B cell (primary cell): Measurements from ENCODE around the gene SLC49A3. TPM values are rescaled to one million over a fixed set of nuclear protein-coding genes. Genes with fewer than 3 reads are reported as not detected.

Experiments
- ATAC-seq: fragments of 200-7000 bp; cut with Tn5 transposase; one replicate; pipeline ENCODE4 v1.10.0; 2021; ENCODE audit warnings: low read depth, mild to moderate bottlenecking, moderate number of reproducible peaks, moderate library complexity
- CTCF ChIA-PET: fragments of 350-600 bp; sonication (Branson Sonifier 250); formaldehyde crosslinking; loops from one replicate; lab custom pipeline; 2021; ENCODE audit warnings: antibody characterized with exemption, inconsistent platforms; lab: Charles Lee
- POLR2A ChIA-PET: fragments of 350-600 bp; sonication (Branson Sonifier 250); formaldehyde crosslinking; loops from one replicate; lab custom pipeline; 2021; ENCODE audit warnings: antibody characterized with exemption; lab: Charles Lee
- DNase-seq: peaks from one replicate; pipeline ENCODE4 v3.0.0; 2013
- H2AFZ ChIP-seq: 2 replicates; pipeline ENCODE4 v1.6.1; 2012; ENCODE audit warnings: mild to moderate bottlenecking, low read depth, low read length; ENCODE audit not compliant: insufficient read depth, poor library complexity, severe bottlenecking
- H3K27ac ChIP-seq, 2 donors: 1 replicate in 1 of 2; 2 replicates in 1 of 2; pipeline ENCODE4 v1.5.1; 2012 to 2013; ENCODE audit warnings: low read length in 2 of 2, mild to moderate bottlenecking in 2 of 2, moderate library complexity in 1 of 2
- H3K27me3 ChIP-seq, 4 experiments: fragments of 200-600 bp in 1 of 4; sonication (generic) in 1 of 4; replicated peaks in 1 of 4; 1 replicate in 2 of 4; 2 replicates in 2 of 4; pipeline versions ENCODE4 v1.6.1 to v1.7.0; 2013 to 2016; ENCODE audit warnings: low read length in 3 of 4, mild to moderate bottlenecking in 2 of 4, mixed read lengths in 1 of 4, moderate library complexity in 1 of 4; ENCODE audit not compliant: insufficient read depth in 4 of 4, control insufficient read depth in 3 of 4; ENCODE audit errors: control extremely low read depth in 1 of 4
- H3K36me3 ChIP-seq, 2 experiments: replicated peaks in 1 of 2; 1 replicate in 1 of 2; 2 replicates in 1 of 2; pipeline versions ENCODE4 v1.6.1 to v1.7.1; 2013; ENCODE audit warnings: low read length in 1 of 2; ENCODE audit not compliant: insufficient read depth in 2 of 2, control insufficient read depth in 1 of 2; ENCODE audit errors: control extremely low read depth in 1 of 2, extremely low read depth in 1 of 2
- H3K4me1 ChIP-seq, 2 donors: fragments of 200-600 bp in 1 of 2; sonication (generic) in 1 of 2; 1 replicate in 1 of 2; 2 replicates in 1 of 2; pipeline versions ENCODE4 v1.5.1 to v1.6.1; 2013 to 2017; ENCODE audit warnings: low read length in 2 of 2; ENCODE audit not compliant: control insufficient read depth in 2 of 2, insufficient read depth in 2 of 2
- H3K4me2 ChIP-seq: replicated peaks from 2 replicates; pipeline ENCODE3; 2012; ENCODE audit warnings: mild to moderate bottlenecking, low read depth, low read length; ENCODE audit not compliant: poor library complexity, severe bottlenecking
- H3K4me3 ChIP-seq, 5 experiments: fragments of 200-600 bp in 1 of 5; sonication (generic) in 1 of 5; 1 replicate in 3 of 5; 2 replicates in 2 of 5; pipeline versions ENCODE4 v1.5.1 to v1.7.0; 2011 to 2016; ENCODE audit warnings: low read length in 4 of 5, mild to moderate bottlenecking in 4 of 5, low read depth in 2 of 5, control low read depth in 1 of 5, moderate library complexity in 1 of 5; ENCODE audit not compliant: insufficient read depth in 1 of 5; ENCODE audit errors: control extremely low read depth in 1 of 5, extremely low read depth in 1 of 5
- H3K79me2 ChIP-seq: fragments of 200-600 bp; sonication (generic); one replicate; pipeline ENCODE4 v1.6.0; 2016; ENCODE audit warnings: low read length; ENCODE audit not compliant: control insufficient read depth, insufficient read depth
- H3K9ac ChIP-seq: fragments of 200-600 bp; sonication (generic); 2 replicates; pipeline ENCODE4 v1.6.1; 2017; ENCODE audit warnings: mild to moderate bottlenecking, low read length, moderate library complexity
- H3K9me3 ChIP-seq, 3 donors: one replicate each; pipeline versions ENCODE4 v1.6.1 to v1.7.1; 2013; ENCODE audit warnings: low read length in 2 of 3; ENCODE audit not compliant: control insufficient read depth in 2 of 3, insufficient read depth in 1 of 3; ENCODE audit errors: control extremely low read depth in 1 of 3
- H4K20me1 ChIP-seq: 2 replicates; pipeline ENCODE4 v1.6.0; 2012; ENCODE audit warnings: mild to moderate bottlenecking, low read length; ENCODE audit not compliant: insufficient read depth, control insufficient read depth, poor library complexity, severe bottlenecking
- H3K27ac Mint-ChIP-seq: one replicate; pipeline ENCODE4 v1.8.0; 2021; ENCODE audit warnings: mixed read lengths
- H3K27me3 Mint-ChIP-seq: one replicate; pipeline ENCODE4 v1.8.0; 2021; ENCODE audit warnings: mixed read lengths
- H3K4me1 Mint-ChIP-seq: one replicate; pipeline ENCODE4 v1.8.0; 2021; ENCODE audit warnings: mixed read lengths
- H3K4me3 Mint-ChIP-seq: one replicate; pipeline ENCODE4 v1.8.0; 2021; ENCODE audit warnings: mixed read lengths
- H3K9me3 Mint-ChIP-seq: one replicate; pipeline ENCODE4 v1.8.0; 2022; ENCODE audit warnings: mixed read lengths; ENCODE audit not compliant: insufficient read depth
- EZH2 ChIP-seq: IDR thresholded peaks from 2 replicates; pipeline ENCODE4 v1.6.1; 2012; ENCODE audit warnings: borderline replicate concordance, low read depth, mild to moderate bottlenecking, moderate library complexity, low read length; ENCODE audit not compliant: insufficient read depth, poor library complexity, severe bottlenecking
- WGBS: methylation state at CpG from one replicate; pipeline ENCODE4 v1.1.5; 2013; ENCODE audit warnings: missing lambda C conversion rate; ENCODE audit not compliant: insufficient coverage; 5-methylcytosine and 5-hydroxymethylcytosine counted together
- intact Hi-C: fragments of 100-400 bp; cut with micrococcal nuclease; formaldehyde crosslinking; loops from one replicate; pipeline ENCODE4 v1.10.0; 2022
- polyA plus RNA-seq: library from polyadenylated mRNA; depleted of rRNA; stranded (reverse); fragments of >200 nt; gene quantifications from 2 replicates; pipeline ENCODE4 v1.2.3, GENCODE V29; 2012
- total RNA-seq, 2 donors: library from RNA; stranded (reverse); fragments of 120-200 nt in 1 of 2; gene quantifications; 1 replicate in 1 of 2; 2 replicates in 1 of 2; pipeline versions ENCODE4 v1.2.3 to v1.2.4, GENCODE V29; 2013 to 2022
- TF ChIP-seq, protein P1 (sequence below): fragments of 200-600 bp; IDR thresholded peaks from one replicate; pipeline ENCODE4 v1.8.0; 2022; ENCODE audit warnings: antibody characterized with exemption, mild to moderate bottlenecking

SLC49A3 gene
- total and polyA plus RNA-seq, 2 donors (not counting 1 experiment from before 2014, with no cell fraction given), result 2.0 to 4.3 TPM

DNA sequence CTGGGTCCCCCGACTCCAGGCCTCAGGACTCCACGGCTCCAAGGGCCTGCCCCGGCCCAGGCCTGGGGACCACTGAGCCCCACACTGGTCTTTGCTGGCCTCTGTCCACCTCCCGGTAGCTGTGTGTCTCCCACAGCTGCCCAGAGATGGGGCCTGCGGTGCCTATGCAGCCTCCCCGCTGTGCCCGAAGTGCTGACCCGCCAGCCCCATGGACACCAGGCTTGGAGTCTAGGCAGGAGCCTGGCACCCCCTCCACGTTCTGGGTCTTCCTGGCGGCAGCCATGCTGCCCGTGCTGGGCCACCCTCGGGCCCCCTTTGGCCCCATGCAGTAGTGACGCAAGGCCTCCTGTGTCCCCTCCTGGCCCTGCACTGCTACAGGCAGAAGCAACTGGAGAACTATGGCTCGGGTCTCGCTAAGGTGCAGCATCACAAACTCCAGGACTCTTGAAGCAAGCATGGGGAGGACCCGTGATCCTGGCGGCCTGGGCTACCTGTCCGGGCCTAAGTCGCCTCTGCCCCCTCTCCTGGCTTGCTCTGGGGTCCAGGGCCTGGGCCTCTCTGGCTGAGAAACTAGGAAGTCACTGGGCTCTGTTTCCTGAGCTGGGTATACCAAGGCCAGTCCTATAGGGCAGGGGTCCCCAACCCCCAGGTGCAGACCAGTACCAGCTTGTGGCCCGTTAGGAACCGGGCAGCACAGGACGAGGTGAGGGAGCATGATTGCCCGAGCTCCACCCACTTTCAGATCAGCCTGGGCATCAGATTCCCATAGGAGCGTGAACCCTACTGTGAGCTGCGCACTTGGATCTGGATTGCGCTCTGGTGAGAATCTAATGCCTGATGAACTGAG is 13.7 kb downstream of the SLC49A3 start:
- intact Hi-C loops, result loop anchor here (2.0 to 10.0 kb wide), 2 partner anchors 108 to 610 kb away; partner anchors contain the start of gene MAEA
- H3K4me1 Mint-ChIP-seq, result peaks cover 33% of the 10 kb centered on the region
- Histone ChIP-seq H3K9ac (peak overlapping the region; percentile 98), H3K4me1 (peaks cover 29 to 40% of the 10 kb centered on the region in 2 donors), H2AFZ (peak overlapping the region; percentile 77), H3K9me3 (no peaks in the 10 kb centered on the region), H3K4me3 (peak overlapping the region; percentile 44 to 99 (median 92)), H3K27ac (peak overlapping the region; percentile 92 to 97), H3K4me2 (peak overlapping the region; percentile 99), H3K79me2 (peaks cover 22% of the 10 kb centered on the region), H3K27me3 (peaks cover 0 to 2% (median 0%) of the 10 kb centered on the region in 4 experiments), H3K36me3 (peaks cover 0 to 17% of the 10 kb centered on the region in 2 experiments), H4K20me1 (peaks cover 4% of the 10 kb centered on the region)
- CTCF ChIA-PET, result interaction anchor here (1.1 to 1.7 kb wide), 3 partner anchors 9 to 311 kb away, joined by 4 to 6 read pairs (median 6); partner anchors contain the start of gene IDUA
- peak overlapping the region; percentile 93 for H3K4me3 Mint-ChIP-seq
- no peaks in the 10 kb centered on the region for H3K27me3 Mint-ChIP-seq
- no peaks in the 10 kb centered on the region for H3K9me3 Mint-ChIP-seq
- DNase-seq (no peak), ATAC-seq (no peak)
- H3K27ac Mint-ChIP-seq, result peak overlapping the region; percentile 92
- POLR2A ChIA-PET, result interaction anchor here (0.6 to 1.4 kb wide), 2 partner anchors 176 to 381 kb away, joined by 3 to 4 read pairs; no protein-coding TSS in a partner anchor
- TF ChIP-seq, protein P1, sequence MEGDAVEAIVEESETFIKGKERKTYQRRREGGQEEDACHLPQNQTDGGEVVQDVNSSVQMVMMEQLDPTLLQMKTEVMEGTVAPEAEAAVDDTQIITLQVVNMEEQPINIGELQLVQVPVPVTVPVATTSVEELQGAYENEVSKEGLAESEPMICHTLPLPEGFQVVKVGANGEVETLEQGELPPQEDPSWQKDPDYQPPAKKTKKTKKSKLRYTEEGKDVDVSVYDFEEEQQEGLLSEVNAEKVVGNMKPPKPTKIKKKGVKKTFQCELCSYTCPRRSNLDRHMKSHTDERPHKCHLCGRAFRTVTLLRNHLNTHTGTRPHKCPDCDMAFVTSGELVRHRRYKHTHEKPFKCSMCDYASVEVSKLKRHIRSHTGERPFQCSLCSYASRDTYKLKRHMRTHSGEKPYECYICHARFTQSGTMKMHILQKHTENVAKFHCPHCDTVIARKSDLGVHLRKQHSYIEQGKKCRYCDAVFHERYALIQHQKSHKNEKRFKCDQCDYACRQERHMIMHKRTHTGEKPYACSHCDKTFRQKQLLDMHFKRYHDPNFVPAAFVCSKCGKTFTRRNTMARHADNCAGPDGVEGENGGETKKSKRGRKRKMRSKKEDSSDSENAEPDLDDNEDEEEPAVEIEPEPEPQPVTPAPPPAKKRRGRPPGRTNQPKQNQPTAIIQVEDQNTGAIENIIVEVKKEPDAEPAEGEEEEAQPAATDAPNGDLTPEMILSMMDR, result no peak
- no peak for TF ChIP-seq EZH2
- WGBS, result 62% methylated on average over 24 of the region's 26 CpGs
